ENCODE results near the gene RSPO3.

GRCh38 chr6:127148511-127148910 is 30.0 kb downstream of the RSPO3 start:
- TF ChIP-seq ISL1 (CRISPR knock-in tag; IDR thresholded peaks at IDR 0.05) = no peak
- TF ChIP-seq, protein P1, sequence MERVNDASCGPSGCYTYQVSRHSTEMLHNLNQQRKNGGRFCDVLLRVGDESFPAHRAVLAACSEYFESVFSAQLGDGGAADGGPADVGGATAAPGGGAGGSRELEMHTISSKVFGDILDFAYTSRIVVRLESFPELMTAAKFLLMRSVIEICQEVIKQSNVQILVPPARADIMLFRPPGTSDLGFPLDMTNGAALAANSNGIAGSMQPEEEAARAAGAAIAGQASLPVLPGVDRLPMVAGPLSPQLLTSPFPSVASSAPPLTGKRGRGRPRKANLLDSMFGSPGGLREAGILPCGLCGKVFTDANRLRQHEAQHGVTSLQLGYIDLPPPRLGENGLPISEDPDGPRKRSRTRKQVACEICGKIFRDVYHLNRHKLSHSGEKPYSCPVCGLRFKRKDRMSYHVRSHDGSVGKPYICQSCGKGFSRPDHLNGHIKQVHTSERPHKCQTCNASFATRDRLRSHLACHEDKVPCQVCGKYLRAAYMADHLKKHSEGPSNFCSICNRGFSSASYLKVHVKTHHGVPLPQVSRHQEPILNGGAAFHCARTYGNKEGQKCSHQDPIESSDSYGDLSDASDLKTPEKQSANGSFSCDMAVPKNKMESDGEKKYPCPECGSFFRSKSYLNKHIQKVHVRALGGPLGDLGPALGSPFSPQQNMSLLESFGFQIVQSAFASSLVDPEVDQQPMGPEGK (CRISPR knock-in tag; IDR thresholded peaks at IDR 0.05; ENCODE audit: borderline replicate concordance) = no peak
- TF ChIP-seq SNAI2 (CRISPR knock-in tag; IDR thresholded peaks at IDR 0.05) = no peak
- TF ChIP-seq CSDC2 (CRISPR knock-in tag; IDR thresholded peaks at IDR 0.05) = no peak
- TF ChIP-seq ZFP3 (CRISPR knock-in tag; IDR thresholded peaks at IDR 0.05) = no peak
- TF ChIP-seq TCF4 (CRISPR knock-in tag; IDR thresholded peaks at IDR 0.05; ENCODE audit: borderline replicate concordance) = no peak
- no peak for TF ChIP-seq ZFP30 (CRISPR knock-in tag; IDR thresholded peaks at IDR 0.05)
- TF ChIP-seq BACH2 (CRISPR knock-in tag; IDR thresholded peaks at IDR 0.05; ENCODE audit: borderline replicate concordance) = no peak

Data from SK-N-SH treated with all-trans-retinoic acid at 6 μM for 48 hours (cell line).